HepG2 (cell line): ENCODE results near the gene PRSS36. TPM values are rescaled to one million over a fixed set of nuclear protein-coding genes. Genes with fewer than 3 reads are reported as not detected.

ENCODE experiments used
- BHLHE40 ChIP-seq: IDR thresholded peaks from 2 replicates; pipeline ENCODE4 v1.6.1; 2011; ENCODE audit warnings: low read length, improper control_type of control experiment
- CAMTA2 ChIP-seq: sonication (generic); formaldehyde crosslinking; IDR thresholded peaks from 2 replicates; pipeline ENCODE4 v1.4.0; 2020; ENCODE audit warnings: mild to moderate bottlenecking, missing genetic modification reagents, borderline replicate concordance
- CHD2 ChIP-seq: IDR thresholded peaks from 2 replicates; pipeline ENCODE4 v1.6.1; 2011; ENCODE audit warnings: low read depth, low read length, improper control_type of control experiment
- CREB3 ChIP-seq: sonication (generic); formaldehyde crosslinking; IDR thresholded peaks from 2 replicates; pipeline ENCODE4 v1.5.0; 2020; ENCODE audit warnings: missing genetic modification reagents
- FLYWCH1 ChIP-seq: sonication (generic); formaldehyde crosslinking; IDR thresholded peaks from 2 replicates; pipeline ENCODE4 v1.8.1; 2023; ENCODE audit warnings: mild to moderate bottlenecking, missing genetic modification reagents
- HDAC2 ChIP-seq: sonication (generic); formaldehyde crosslinking; IDR thresholded peaks from 2 replicates; pipeline ENCODE4 v1.4.0; 2020; ENCODE audit warnings: missing genetic modification reagents
- LRRFIP1 ChIP-seq: sonication (generic); formaldehyde crosslinking; conservative IDR thresholded peaks from 2 replicates; pipeline ENCODE4 v1.4.0; 2020; ENCODE audit warnings: missing genetic modification reagents
- MAZ ChIP-seq, 2 experiments: sonication (generic) in 1 of 2; formaldehyde crosslinking in 1 of 2; IDR thresholded peaks; 2 replicates each; pipeline versions ENCODE4 v1.5.0 to v1.6.1; 2012 to 2020; ENCODE audit warnings: low read depth in 2 of 2, mild to moderate bottlenecking in 2 of 2, borderline replicate concordance in 1 of 2, improper control_type of control experiment in 1 of 2, low read length in 1 of 2, missing genetic modification reagents in 1 of 2, moderate library complexity in 1 of 2
- MBD4 ChIP-seq: IDR thresholded peaks from 2 replicates; pipeline ENCODE4 v1.6.1; 2012; ENCODE audit warnings: low read length, inconsistent platforms, borderline replicate concordance
- MXD3 ChIP-seq: IDR thresholded peaks from 2 replicates; pipeline ENCODE4 v1.6.1; 2016; ENCODE audit warnings: mild to moderate bottlenecking, missing biosample characterization, missing genetic modification reagents
- NR2C2 ChIP-seq: sonication (generic); formaldehyde crosslinking; IDR thresholded peaks from 2 replicates; pipeline ENCODE4 v1.4.0; 2020; ENCODE audit warnings: missing genetic modification reagents, mild to moderate bottlenecking, moderate library complexity, borderline replicate concordance
- NRL ChIP-seq: sonication (generic); formaldehyde crosslinking; IDR thresholded peaks from 2 replicates; pipeline ENCODE4 v1.5.0; 2020; ENCODE audit warnings: missing genetic modification reagents, mild to moderate bottlenecking, moderate library complexity, borderline replicate concordance
- RELA ChIP-seq: sonication (generic); formaldehyde crosslinking; IDR thresholded peaks from 2 replicates; pipeline ENCODE4 v1.4.0; 2020; ENCODE audit warnings: missing genetic modification reagents
- RFXANK ChIP-seq: IDR thresholded peaks from 2 replicates; pipeline ENCODE4 v1.6.1; 2016
- TCF7 ChIP-seq: sonication (generic); IDR thresholded peaks from 2 replicates; pipeline ENCODE4 v1.6.1; 2016; ENCODE audit warnings: antibody characterized with exemption, low read depth
- THYN1 ChIP-seq: sonication (generic); formaldehyde crosslinking; IDR thresholded peaks from 2 replicates; pipeline ENCODE4 v1.8.1; 2023; ENCODE audit warnings: low read depth, mild to moderate bottlenecking, moderate library complexity, missing genetic modification reagents, borderline replicate concordance
- ZFP36L2 ChIP-seq: sonication (generic); formaldehyde crosslinking; IDR thresholded peaks from 2 replicates; pipeline ENCODE4 v1.4.0; 2020; ENCODE audit warnings: missing genetic modification reagents
- ZNF317 ChIP-seq: sonication (generic); formaldehyde crosslinking; IDR thresholded peaks from 2 replicates; pipeline ENCODE4 v1.5.0; 2020; ENCODE audit warnings: mild to moderate bottlenecking, missing genetic modification reagents
- ZNF550 ChIP-seq: sonication (generic); formaldehyde crosslinking; IDR thresholded peaks from 2 replicates; pipeline ENCODE4 v1.4.0; 2020; ENCODE audit warnings: mild to moderate bottlenecking, missing genetic modification reagents, borderline replicate concordance
- ZNF557 ChIP-seq: sonication (generic); formaldehyde crosslinking; IDR thresholded peaks from 2 replicates; pipeline ENCODE4 v1.4.0; 2020; ENCODE audit warnings: missing genetic modification reagents
- ZNF687 ChIP-seq: sonication (generic); formaldehyde crosslinking; IDR thresholded peaks from 2 replicates; pipeline ENCODE4 v1.5.1; 2020; ENCODE audit warnings: mild to moderate bottlenecking, missing genetic modification reagents, moderate library complexity
- polyA plus RNA-seq, 8 experiments: library from polyadenylated mRNA; depleted of rRNA in 3 of 8; stranded (reverse) in 7 of 8; unstranded in 1 of 8; fragments of >200 nt; fragmentation: Illumina TruSeq in 4 of 8; extraction: Trizol in 4 of 8; gene quantifications; 2 replicates each; pipeline versions ENCODE4 v1.2.1 to v1.2.3, GENCODE V29; 2011 to 2016; ENCODE audit warnings: low read depth in 4 of 8, missing spikeins in 1 of 8, mixed read lengths in 1 of 8; ENCODE audit not compliant: insufficient read depth in 1 of 8
- total RNA-seq, 5 experiments: library from RNA; depleted of rRNA; stranded (reverse); fragments of >200 nt; fragmentation: Illumina TruSeq; extraction: Trizol; gene quantifications; 2 replicates each; pipeline ENCODE4 v1.2.3, GENCODE V29; 2016; ENCODE audit warnings: low read depth in 1 of 5

The PRSS36 gene
- total and polyA plus RNA-seq, 2 of the 13 experiments (the other 11 are each of a cell fraction or from before 2014, with no cell fraction given): 1.5 to 2.1 TPM

- TF ChIP-seq MBD4 (no peak), NRL (CRISPR knock-in tag) (peak; percentile 83; the same call in 1 of the 2 replicates), ZNF557 (CRISPR knock-in tag) (no peak), ZNF687 (CRISPR knock-in tag) (peak; percentile 91), ZNF317 (peak; percentile 7; the same call in 1 of the 2 replicates), RFXANK (no peak), CREB3 (no peak), HDAC2 (CRISPR knock-in tag) (peak; percentile 65), LRRFIP1 (CRISPR knock-in tag) (no peak), THYN1 (CRISPR knock-in tag) (no peak), CHD2 (0 out of 2 replicates have a peak, but pooled peaks have one; percentile 45), ZFP36L2 (CRISPR knock-in tag) (no peak), NR2C2 (CRISPR knock-in tag) (peak; percentile 92), TCF7 (no peak), BHLHE40 (peak; percentile 22; the same call in 1 of the 2 replicates), ZNF550 (CRISPR knock-in tag) (no peak), RELA (CRISPR knock-in tag) (0 out of 2 replicates have a peak, but pooled peaks have one; percentile 74), FLYWCH1 (CRISPR knock-in tag) (no peak), MAZ (IDR thresholded peaks at IDR 0.05; ENCODE audit: borderline replicate concordance, low read depth, low read length) (peak; percentile 36; the same call in 1 of the 2 replicates), MAZ (CRISPR knock-in tag; IDR thresholded peaks at IDR 0.05; ENCODE audit: low read depth) (peak; percentile 61; the same call in 1 of the 2 replicates), MXD3 (CRISPR knock-in tag) (peak; percentile 89), CAMTA2 (CRISPR knock-in tag) (peak; percentile 71; the same call in 1 of the 2 replicates)
Measured at GRCh38 chr16:31108035-31108793, 41.7 kb downstream of the PRSS36 start, which contains the start of gene BCKDK (continued).
